HG03571 (cell line): Measurements from ENCODE around the gene ABHD13.
A peak's percentile ranks its signal among the peaks of the same experiment; 100 is the strongest.
"Not testable (repeated sequence)": the region's sequence is repeated elsewhere in the genome, so short reads cannot be mapped to it uniquely, and the experiment has no call there.

ENCODE experiments used
- ATAC-seq: cut with Tn5 transposase; IDR thresholded peaks from one replicate; pipeline ENCODE4 v1.9.1; 2021; ENCODE audit not compliant: unreplicated experiment

Gene ABHD13

DNA sequence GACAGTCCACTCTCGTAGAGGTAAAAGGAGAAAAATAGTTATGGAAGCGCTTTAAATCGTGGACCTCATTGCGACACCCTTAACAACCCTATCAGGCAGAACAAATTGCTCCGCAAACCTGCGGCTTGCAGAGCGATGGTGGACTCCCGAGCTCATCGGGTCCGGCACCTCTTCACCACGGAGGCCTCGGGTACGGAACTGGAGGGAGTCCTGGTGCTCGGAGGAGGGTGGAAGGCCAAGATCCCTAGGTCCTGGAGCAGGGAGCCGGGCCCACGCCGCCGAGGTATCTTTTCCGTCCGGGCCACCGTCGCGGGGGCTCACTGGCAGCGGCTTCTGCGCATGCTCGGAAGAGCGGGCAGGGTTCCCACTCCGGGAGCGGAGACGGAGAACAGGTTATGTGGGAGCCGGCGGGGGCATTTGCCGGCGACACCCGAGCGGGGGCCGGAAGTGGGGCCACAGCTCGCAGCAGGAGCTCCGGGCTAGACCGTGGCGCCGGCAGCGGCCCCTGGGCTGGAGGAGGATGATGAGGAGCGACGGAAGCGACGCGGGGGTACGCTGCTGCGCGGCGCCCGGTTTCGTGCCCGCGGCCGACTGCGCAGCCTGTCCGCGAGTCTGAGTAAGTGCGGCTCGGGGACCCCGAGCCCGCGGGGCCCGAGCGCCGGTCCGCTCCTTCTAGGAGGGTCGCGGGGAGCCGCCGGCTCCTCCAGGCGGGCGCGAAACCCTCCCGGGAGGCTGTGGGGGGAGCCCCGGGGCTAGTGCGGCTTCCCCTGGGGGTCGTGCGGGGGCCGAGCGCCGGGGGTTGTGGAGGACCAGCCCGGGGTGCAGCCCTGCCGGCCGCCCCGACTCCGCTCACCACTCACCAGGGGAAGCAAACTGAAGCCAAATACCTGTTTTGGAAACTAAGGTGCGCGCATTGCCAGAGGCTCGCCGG is at the start of gene ABHD13:
Gene ABHD13 (plus strand): TSS at position 349 of the 931 bp plus-strand sequence. CDS start 10,827 bp downstream, outside the sequence.
- peak; percentile 78 for ATAC-seq

- ATAC-seq: no peak
Measured at GRCh38 chr13:108168929-108169328, 49.3 kb upstream of the ABHD13 start.

GRCh38 chr13:108176685-108177274 is 41.4 kb upstream of the ABHD13 start:
- ATAC-seq: no peak

DNA sequence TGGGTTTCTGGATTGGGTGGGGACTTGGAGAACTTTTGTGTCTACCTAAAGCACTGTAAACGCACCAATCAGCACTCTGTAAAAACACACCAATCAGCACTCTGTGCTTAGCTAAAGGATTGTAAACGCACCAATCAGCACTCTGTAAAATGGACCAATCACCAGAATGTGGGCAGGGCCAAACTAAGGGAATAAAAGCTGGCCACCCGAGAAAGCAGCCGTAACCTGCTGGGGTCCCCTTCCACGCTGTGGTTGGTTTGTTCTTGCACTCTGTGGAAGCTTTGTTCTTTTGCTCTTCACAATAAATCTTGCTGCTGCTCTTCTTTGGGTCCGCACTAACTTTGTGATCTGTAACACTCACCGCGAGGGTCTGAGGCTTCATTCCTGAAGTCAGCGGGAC is 40.1 kb upstream of the ABHD13 start:
- ATAC-seq: no peak

- ATAC-seq: no peak
Measured at GRCh38 chr13:108182652-108183051, 35.5 kb upstream of the ABHD13 start.

- no peak for ATAC-seq
Measured at GRCh38 chr13:108185223-108185622, 33.0 kb upstream of the ABHD13 start.

GRCh38 chr13:108188260-108188659 is 29.9 kb upstream of the ABHD13 start:
- no peak for ATAC-seq

DNA sequence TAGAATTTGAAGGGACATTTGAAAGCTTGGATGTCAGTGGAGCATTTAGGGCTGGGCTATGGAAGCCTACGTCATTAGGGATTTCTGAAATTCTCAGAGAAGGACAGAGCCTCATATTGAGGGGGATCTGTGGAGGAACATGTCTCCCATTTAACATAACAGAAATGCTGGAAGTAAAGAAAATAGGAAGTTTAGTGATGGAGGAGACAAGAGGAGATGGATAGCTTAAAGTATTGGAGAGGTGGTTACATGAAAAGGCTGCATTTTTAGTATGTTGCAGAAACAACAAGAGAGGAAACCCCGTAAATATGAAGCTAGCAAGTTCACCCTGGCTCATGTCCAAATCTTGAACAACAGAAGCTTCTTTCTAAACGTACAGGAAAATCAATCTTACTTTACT is 27.3 kb upstream of the ABHD13 start:
- ATAC-seq: no peak

GRCh38 chr13:108193806-108194205 is 24.4 kb upstream of the ABHD13 start:
- ATAC-seq: no peak

- no peak for ATAC-seq
Measured at GRCh38 chr13:108194435-108194936, 23.7 kb upstream of the ABHD13 start.

- no peak for ATAC-seq
Measured at GRCh38 chr13:108195146-108195545, 23.0 kb upstream of the ABHD13 start.

GRCh38 chr13:108195861-108196260 is 22.3 kb upstream of the ABHD13 start:
- ATAC-seq: no peak

GRCh38 chr13:108200781-108201398 is 17.3 kb upstream of the ABHD13 start:
- ATAC-seq: no peak

DNA sequence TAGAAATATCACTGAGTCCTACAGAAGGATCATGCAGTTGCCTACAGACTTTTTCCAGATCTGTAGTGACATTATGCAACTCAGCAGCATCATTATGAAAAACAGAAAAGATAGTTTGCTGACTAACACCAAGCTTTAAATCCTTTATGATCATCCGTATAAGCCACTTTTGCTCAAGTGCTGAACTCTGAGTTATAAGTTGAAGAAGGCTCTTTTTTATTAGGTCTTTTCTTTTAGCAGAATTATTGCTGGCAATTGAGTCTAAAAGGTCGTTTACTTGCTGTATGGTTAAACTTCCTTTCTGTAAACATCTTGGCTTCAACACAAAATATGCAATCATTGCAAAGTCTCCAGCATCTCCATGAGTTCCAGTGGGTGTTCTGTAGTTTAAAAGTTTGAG is 7.6 kb upstream of the ABHD13 start:
- no peak for ATAC-seq

DNA sequence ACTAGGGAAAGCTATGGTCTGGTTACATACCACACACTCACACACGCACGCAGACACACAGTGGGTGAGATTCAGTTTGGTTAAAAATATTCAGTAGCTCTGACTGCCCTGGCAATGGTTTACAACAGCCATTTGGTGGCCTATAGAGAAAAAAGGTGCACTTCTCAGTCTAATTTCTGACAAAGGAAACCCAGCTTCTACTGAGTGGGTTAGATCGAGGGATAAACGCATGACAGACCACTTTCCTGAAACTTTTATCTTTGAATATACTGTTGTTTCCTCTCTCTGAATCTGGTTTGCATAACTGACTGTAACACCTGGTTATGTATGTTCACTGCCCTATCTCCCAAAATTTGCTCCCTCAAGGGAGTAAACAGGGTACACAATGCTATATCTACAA is 5.3 kb upstream of the ABHD13 start:
- peak; percentile 31 for ATAC-seq

GRCh38 chr13:108213946-108214345 is 4.2 kb upstream of the ABHD13 start:
- ATAC-seq: no peak

- no peak for ATAC-seq
Measured at GRCh38 chr13:108214441-108215271, 3.5 kb upstream of the ABHD13 start.

DNA sequence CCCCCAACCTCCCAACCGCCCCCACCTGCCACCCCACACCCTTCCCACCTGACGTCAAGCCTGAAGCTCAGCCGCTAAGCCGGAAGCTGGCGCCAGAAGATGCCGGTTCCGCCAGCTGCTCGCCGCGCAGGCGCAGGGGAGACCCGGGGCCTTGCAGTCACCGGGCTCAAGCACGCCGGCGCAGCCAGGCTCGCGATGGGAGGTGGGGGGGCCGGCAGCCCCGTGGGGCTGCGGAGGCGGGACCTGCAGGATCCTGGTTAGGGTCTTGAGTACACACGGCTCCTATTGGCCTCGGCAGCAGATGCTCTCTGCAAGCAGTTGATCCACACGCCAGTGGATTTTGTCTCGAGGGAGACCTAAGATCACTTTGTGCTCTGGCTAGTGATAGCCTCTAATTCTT is 2.8 kb upstream of the ABHD13 start, which contains the start of gene LIG4:
Gene LIG4 (minus strand): TSS at position 101 of the 400 bp plus-strand sequence. CDS start 4,268 bp downstream, outside the sequence.
- ATAC-seq: peak; percentile 72

GRCh38 chr13:108217307-108218043 is 717 bp upstream of the ABHD13 start:
- not testable (repeated sequence) for ATAC-seq

GRCh38 chr13:108220041-108220440 is 1.8 kb downstream of the ABHD13 start:
- no peak for ATAC-seq
